Heart right ventricle (tissue), 16 donors: Measurements from ENCODE around the gene TWIST2. TPM values are rescaled to one million over a fixed set of nuclear protein-coding genes. Genes with fewer than 3 reads are reported as not detected.

Experiments
- ATAC-seq, 8 donors: fragments of 200-7000 bp; cut with Tn5 transposase; one replicate each; pipeline ENCODE4 v1.9.1; 2020; ENCODE audit warnings: mild to moderate bottlenecking in 8 of 8, moderate library complexity in 8 of 8, moderate number of reproducible peaks in 1 of 8
- DNase-seq, 2 donors: peaks; one replicate each; pipeline ENCODE4 v3.0.0-alpha.2; 2020
- H3K27ac ChIP-seq, 10 donors: fragments of 200-600 bp; sonication (generic) in 2 of 10; one replicate each; pipeline versions ENCODE4 v1.5.0 to v1.8.0; 2020 to 2022; ENCODE audit warnings: mild to moderate bottlenecking in 3 of 10
- H3K27me3 ChIP-seq, 7 donors: fragments of 200-600 bp; one replicate each; pipeline ENCODE4 v1.8.0; 2021 to 2022; ENCODE audit warnings: mild to moderate bottlenecking in 2 of 7
- H3K36me3 ChIP-seq, 9 donors: fragments of 200-600 bp; sonication (generic) in 1 of 9; one replicate each; pipeline versions ENCODE4 v1.5.0 to v1.8.0; 2020 to 2022; ENCODE audit warnings: mild to moderate bottlenecking in 2 of 9
- H3K4me1 ChIP-seq, 9 donors: fragments of 200-600 bp; sonication (generic) in 1 of 9; one replicate each; pipeline versions ENCODE4 v1.5.0 to v1.8.0; 2020 to 2022; ENCODE audit warnings: mild to moderate bottlenecking in 4 of 9
- H3K4me3 ChIP-seq, 10 donors: fragments of 200-600 bp; sonication (generic) in 2 of 10; one replicate each; pipeline versions ENCODE4 v1.5.0 to v1.8.0; 2020 to 2022; ENCODE audit warnings: mild to moderate bottlenecking in 7 of 10, moderate library complexity in 2 of 10
- H3K9me3 ChIP-seq, 11 donors: fragments of 200-600 bp in 10 of 11; sonication (generic) in 2 of 11; one replicate each; pipeline versions ENCODE4 v1.5.0 to v1.8.0; 2013 to 2022; ENCODE audit warnings: mild to moderate bottlenecking in 2 of 11, control low read depth in 1 of 11, moderate library complexity in 1 of 11
- CTCF ChIP-seq, 9 donors: fragments of 200-600 bp; sonication (generic) in 2 of 9; IDR thresholded peaks; one replicate each; pipeline versions ENCODE4 v1.5.0 to v1.8.0; 2021 to 2022; ENCODE audit warnings: antibody characterized with exemption in 9 of 9, mild to moderate bottlenecking in 5 of 9, moderate library complexity in 1 of 9
- WGBS, 2 donors: extraction: QIAGEN DNeasy Blood & Tissue Kit; methylation state at CpG; one replicate each; pipeline ENCODE4 v1.1.7; 2013; ENCODE audit warnings: inconsistent platforms in 1 of 2; 5-methylcytosine and 5-hydroxymethylcytosine counted together
- intact Hi-C, 10 donors: fragments of 100-400 bp; cut with DNase I; formaldehyde crosslinking; loops; one replicate each; pipeline versions ENCODE4 v1.11.1 to v1.14.2; 2022
- polyA plus RNA-seq, 2 donors: library from polyadenylated mRNA; stranded (reverse); fragments of 200-250 nt; gene quantifications; one replicate each; pipeline ENCODE4 v1.2.3, GENCODE V29; 2013
- total RNA-seq, 10 donors: library from RNA; stranded (reverse); fragmentation: NEBNext Ultra II Directional in 3 of 10; extraction: Animal tissue kit (Norgen Biotek cat#: 25700) in 3 of 10; gene quantifications; one replicate each; pipeline versions ENCODE4 v1.2.1 to v1.2.4, GENCODE V29; 2021 to 2023
- donor health status: Arrhythmogenic right ventricular cardiomyopathy.
- donor health status: ischemic (EF 13 %, LVEDD 7.1; RV severe dilation, severe dysfunction).
- donor health status: healthy with polysubstance abuse.
- donor health status: DM: no; HTN: yes; CAD: no.
- donor health status: DM: no; HTN: no; CAD: no.
- donor health status: ischemic (EF 25% LVEDD 6.9; RV normal size, moderate dysfunction).
- donor health status: ischemic (EF 25% LVEDD 5.7; RV mildly dilated, moderate dysfunction).
- donor health status: healthy.
- donor health status: DM: yes; HTN: yes; CAD: no.
- donor health status: Ischemic cardiomyopathy.
- donor health status: ischemic (EF 35%, LVEDD 5.7; RV mildly dilated, moderate dysfunction).
- donor health status: nonischemic (EF 11% LVEDD 7.7; RV severe dilation, severe dysfunction).
- donor health status: DM: yes; HTN: yes; CAD: no.
- donor health status: PGD.
- donor health status: ischemic (EF 29% LVEDD 5.4; RV normal size, mild dysfunction).
- donor health status: nonischemic (EF 23%, LVEDD 6.1; RV moderate dilation, normal function).

TWIST2 gene
- total and polyA plus RNA-seq, 12 donors = 0.19 to 3.5 (median 1.1) TPM

GRCh38 chr2:238888781-238889180, 40.9 kb downstream of the TWIST2 start:
- intact Hi-C loops = no loop called here
- 75 to 85% methylated on average over 2 of the region's 2 CpGs for WGBS, 2 donors
- no peak for ATAC-seq

DNA sequence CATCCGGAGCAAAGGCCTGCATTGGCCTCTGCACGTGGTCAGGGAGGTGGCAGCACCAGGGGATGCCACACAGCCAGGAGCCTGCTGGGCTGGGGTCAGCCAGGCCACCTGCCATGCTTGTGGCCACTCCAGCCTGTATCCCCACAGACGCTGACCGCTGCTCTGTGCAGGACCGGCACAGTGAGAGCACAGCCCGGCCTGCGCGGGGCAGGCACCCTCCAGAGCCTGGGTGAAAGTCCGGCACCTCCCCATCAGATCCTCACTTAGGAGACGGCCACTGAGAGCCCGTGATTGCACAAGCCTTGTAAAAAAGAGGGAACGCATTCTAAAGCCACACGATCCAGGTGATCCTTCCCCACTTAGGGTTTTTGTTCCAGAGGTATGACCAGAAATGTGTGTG, 42.2 kb downstream of the TWIST2 start:
- H3K9me3 ChIP-seq = no peaks in the 10 kb centered on the region
- ATAC-seq (no peak), DNase-seq (no peak)
- no peak overlapping the region for H3K4me3 ChIP-seq
- no peak for TF ChIP-seq CTCF (IDR thresholded peaks at IDR 0.05)
- no peaks in the 10 kb centered on the region for H3K36me3 ChIP-seq
- peaks cover 0 to 10% (median 8%) of the 10 kb centered on the region in 9 donors for H3K4me1 ChIP-seq
- H3K27me3 ChIP-seq = peaks cover 0 to 15% (median 0%) of the 10 kb centered on the region in 7 donors
- H3K27ac ChIP-seq = no peak overlapping the region
- WGBS, 2 donors = 90 to 94% methylated on average over 13 of the region's 13 CpGs
- intact Hi-C loops = no loop called here

More at GRCh38 chr2:238888781-238889180, 40.9 kb downstream of the TWIST2 start:
- no peak overlapping the region for H3K4me3 ChIP-seq
- no peaks in the 10 kb centered on the region for H3K9me3 ChIP-seq
- no peak for DNase-seq
- H3K36me3 ChIP-seq = no peaks in the 10 kb centered on the region
- no peak for TF ChIP-seq CTCF (IDR thresholded peaks at IDR 0.05)
- H3K4me1 ChIP-seq = peaks cover 0 to 6% (median 0%) of the 10 kb centered on the region in 9 donors
- peaks cover 0 to 28% (median 6%) of the 10 kb centered on the region in 7 donors for H3K27me3 ChIP-seq
- H3K27ac ChIP-seq = no peak overlapping the region

GRCh38 chr2:238890618-238891456, 43.0 kb downstream of the TWIST2 start:
- H3K27me3 ChIP-seq = peaks cover 0 to 18% (median 0%) of the 10 kb centered on the region in 7 donors
- intact Hi-C loops = no loop called here
- no peaks in the 10 kb centered on the region for H3K9me3 ChIP-seq
- 89 to 90% methylated on average over 29 of the region's 29 CpGs for WGBS, 2 donors
- no peaks in the 10 kb centered on the region for H3K36me3 ChIP-seq
- no peak for DNase-seq
- no peak overlapping the region for H3K27ac ChIP-seq
- no peak overlapping the region for H3K4me3 ChIP-seq
- no peak for TF ChIP-seq CTCF (IDR thresholded peaks at IDR 0.05)
- peaks cover 0 to 17% (median 14%) of the 10 kb centered on the region in 9 donors for H3K4me1 ChIP-seq
- no peak for ATAC-seq

- ATAC-seq = no peak
- Histone ChIP-seq H3K27me3 (peaks cover 0 to 22% (median 0%) of the 10 kb centered on the region in 7 donors), H3K9me3 (no peaks in the 10 kb centered on the region), H3K27ac (no peak overlapping the region), H3K4me1 (peaks cover 0 to 21% (median 16%) of the 10 kb centered on the region in 9 donors), H3K4me3 (no peak overlapping the region), H3K36me3 (no peaks in the 10 kb centered on the region)
- no peak for DNase-seq
- intact Hi-C loops = no loop called here
- TF ChIP-seq CTCF (IDR thresholded peaks at IDR 0.05) = no peak
- WGBS, 2 donors = 76 to 79% methylated on average over 29 of the region's 29 CpGs
These were observed 43.7 kb downstream of the TWIST2 start for GRCh38 chr2:238891457-238892203.
